ENCODE data around the gene SLC35F4. TPM values are rescaled to one million over a fixed set of nuclear protein-coding genes. Genes with fewer than 3 reads are reported as not detected.
A peak's percentile ranks its signal among the peaks of the same experiment; 100 is the strongest.

SLC35F4 gene
- total RNA-seq (under 1 TPM in 2 of 6 donors, not detected in 4; 0.16 to 0.31 TPM), polyA plus RNA-seq (1 to 10 TPM in 1 of 2 donors, under 1 TPM in 1; 0.42 to 1.9 TPM)

DNA sequence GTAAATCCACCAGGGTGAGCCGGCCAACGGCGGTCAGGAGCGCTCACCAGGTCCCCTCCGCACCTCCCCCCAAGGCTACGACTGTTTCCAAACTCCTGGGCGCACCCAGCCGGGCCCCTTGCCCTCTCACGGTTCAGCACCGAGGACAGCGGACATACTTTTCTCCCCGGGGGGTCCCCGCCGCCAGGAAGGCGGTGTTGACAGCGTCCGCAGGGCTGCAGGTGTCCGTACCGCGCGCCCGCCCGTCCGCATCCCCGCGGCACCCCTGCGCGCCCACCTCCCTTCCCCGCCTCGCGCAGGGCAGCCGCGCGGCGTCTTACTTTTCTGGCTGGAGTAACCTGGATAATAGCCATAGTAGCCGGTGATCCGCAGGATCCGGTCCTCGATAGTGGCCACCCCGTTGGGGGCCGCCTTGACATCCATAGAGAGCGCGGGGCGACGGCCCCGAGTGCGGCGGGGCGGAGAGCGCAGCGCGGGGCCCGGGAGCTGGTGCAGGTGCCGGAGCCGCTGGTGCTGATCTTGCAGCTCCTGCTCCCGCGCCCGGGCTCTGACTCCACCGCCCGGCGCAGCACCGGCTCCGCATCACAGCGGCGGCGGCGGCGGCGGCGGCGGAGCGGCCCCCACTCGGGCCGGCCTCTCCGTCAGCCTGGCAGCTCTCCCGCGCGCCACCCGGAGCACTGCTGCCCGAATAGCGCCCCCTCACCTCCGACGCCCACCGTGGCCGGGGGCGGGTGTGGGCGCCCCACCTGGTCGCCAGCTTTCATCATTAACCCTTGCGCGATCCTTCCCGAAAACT is at the start of gene SLC35F4:
TSS of gene SLC35F4 (minus strand) at position 690 of the 796 bp plus-strand sequence.
- Histone ChIP-seq H3K27ac (no peak within 1 kb of the TSS), H3K9me3 (no peaks in the 10 kb centered on the region), H3K36me3 (no peaks in the 10 kb centered on the region), H3K27me3 (peaks cover 0 to 22% (median 0%) of the 10 kb centered on the region in 4 donors), H3K4me3 (peak within 1 kb of the TSS in 2 of 4 donors; percentile 24 to 41), H3K4me1 (peaks cover 0 to 7% (median 4%) of the 10 kb centered on the region in 3 donors)
- WGBS, 2 donors = 0 to 2% methylated on average over 54 to 91 of the region's 91 CpGs
- FAIRE-seq (no peak), ATAC-seq (peak; percentile 73 to 86 (median 83)), DNase-seq (peak in 5 of 6 donors; percentile 27 to 77 (median 55))
- TF ChIP-seq, protein P1, sequence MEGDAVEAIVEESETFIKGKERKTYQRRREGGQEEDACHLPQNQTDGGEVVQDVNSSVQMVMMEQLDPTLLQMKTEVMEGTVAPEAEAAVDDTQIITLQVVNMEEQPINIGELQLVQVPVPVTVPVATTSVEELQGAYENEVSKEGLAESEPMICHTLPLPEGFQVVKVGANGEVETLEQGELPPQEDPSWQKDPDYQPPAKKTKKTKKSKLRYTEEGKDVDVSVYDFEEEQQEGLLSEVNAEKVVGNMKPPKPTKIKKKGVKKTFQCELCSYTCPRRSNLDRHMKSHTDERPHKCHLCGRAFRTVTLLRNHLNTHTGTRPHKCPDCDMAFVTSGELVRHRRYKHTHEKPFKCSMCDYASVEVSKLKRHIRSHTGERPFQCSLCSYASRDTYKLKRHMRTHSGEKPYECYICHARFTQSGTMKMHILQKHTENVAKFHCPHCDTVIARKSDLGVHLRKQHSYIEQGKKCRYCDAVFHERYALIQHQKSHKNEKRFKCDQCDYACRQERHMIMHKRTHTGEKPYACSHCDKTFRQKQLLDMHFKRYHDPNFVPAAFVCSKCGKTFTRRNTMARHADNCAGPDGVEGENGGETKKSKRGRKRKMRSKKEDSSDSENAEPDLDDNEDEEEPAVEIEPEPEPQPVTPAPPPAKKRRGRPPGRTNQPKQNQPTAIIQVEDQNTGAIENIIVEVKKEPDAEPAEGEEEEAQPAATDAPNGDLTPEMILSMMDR (IDR thresholded peaks at IDR 0.05) = no peak
- intact Hi-C loops (cut with DNase I) = loop anchor here in 1 of 3 donors (10.0 kb wide), 1 partner anchor 381 kb away; no protein-coding TSS in a partner anchor

DNA sequence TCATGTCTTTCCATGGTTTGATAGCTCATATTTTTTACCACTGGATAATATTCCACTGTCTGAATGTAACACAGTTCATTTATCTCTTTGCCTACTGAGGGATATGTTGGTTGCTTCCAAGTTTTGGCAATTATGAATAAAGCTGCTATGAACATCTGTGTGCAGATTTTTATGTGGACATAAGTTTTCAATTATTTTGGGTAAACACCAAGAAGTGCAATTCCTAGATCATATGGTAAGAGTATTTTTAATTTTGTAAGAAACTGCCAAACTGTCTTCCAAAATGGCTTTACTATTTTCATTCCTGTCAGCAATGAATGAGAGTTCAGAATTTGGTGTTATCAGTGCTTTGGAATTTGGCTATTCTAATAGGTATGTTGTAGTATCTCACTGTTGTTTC is 43.7 kb upstream of the SLC35F4 start:
- no peak overlapping the region for H3K4me3 ChIP-seq
- no peak overlapping the region for H3K27ac ChIP-seq
- no peaks in the 10 kb centered on the region for H3K36me3 ChIP-seq
- H3K4me1 ChIP-seq = no peaks in the 10 kb centered on the region
- TF ChIP-seq, protein P1 (IDR thresholded peaks at IDR 0.05) = no peak
- H3K9me3 ChIP-seq = no peaks in the 10 kb centered on the region
- ATAC-seq = no peak
- no peak for DNase-seq
- no peaks in the 10 kb centered on the region for H3K27me3 ChIP-seq
- intact Hi-C loops (cut with DNase I) = no loop called here
- no peak for FAIRE-seq

DNA sequence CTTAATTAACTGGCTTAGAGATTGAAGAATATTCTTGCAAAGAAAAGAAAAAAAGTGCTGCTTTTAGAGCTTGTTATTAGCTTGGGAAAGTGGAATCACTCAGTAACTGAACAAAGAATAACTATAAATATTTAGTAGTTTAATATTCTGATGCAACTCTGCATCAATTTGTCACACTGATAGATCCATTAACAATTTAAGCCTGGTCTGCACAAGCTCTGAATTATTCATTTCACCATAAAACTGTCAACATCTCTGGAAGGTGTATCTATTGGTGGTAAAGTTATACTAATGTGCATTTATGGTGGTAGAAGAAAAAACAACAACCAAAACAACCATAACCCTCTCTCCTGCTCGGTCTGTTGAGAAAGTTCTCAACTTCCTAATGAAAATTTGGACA is 38.1 kb upstream of the SLC35F4 start:
- intact Hi-C loops (cut with DNase I) = no loop called here
- TF ChIP-seq, protein P1 (IDR thresholded peaks at IDR 0.05) = no peak
- no peaks in the 10 kb centered on the region for H3K4me1 ChIP-seq
- ATAC-seq = no peak
- no peaks in the 10 kb centered on the region for H3K27me3 ChIP-seq
- H3K4me3 ChIP-seq = no peak overlapping the region
- H3K27ac ChIP-seq = no peak overlapping the region
- no peaks in the 10 kb centered on the region for H3K9me3 ChIP-seq
- DNase-seq = no peak
- 41 to 58% methylated on average over 1 of the region's 1 CpG for WGBS, 2 donors
- no peaks in the 10 kb centered on the region for H3K36me3 ChIP-seq
- no peak for FAIRE-seq

DNA sequence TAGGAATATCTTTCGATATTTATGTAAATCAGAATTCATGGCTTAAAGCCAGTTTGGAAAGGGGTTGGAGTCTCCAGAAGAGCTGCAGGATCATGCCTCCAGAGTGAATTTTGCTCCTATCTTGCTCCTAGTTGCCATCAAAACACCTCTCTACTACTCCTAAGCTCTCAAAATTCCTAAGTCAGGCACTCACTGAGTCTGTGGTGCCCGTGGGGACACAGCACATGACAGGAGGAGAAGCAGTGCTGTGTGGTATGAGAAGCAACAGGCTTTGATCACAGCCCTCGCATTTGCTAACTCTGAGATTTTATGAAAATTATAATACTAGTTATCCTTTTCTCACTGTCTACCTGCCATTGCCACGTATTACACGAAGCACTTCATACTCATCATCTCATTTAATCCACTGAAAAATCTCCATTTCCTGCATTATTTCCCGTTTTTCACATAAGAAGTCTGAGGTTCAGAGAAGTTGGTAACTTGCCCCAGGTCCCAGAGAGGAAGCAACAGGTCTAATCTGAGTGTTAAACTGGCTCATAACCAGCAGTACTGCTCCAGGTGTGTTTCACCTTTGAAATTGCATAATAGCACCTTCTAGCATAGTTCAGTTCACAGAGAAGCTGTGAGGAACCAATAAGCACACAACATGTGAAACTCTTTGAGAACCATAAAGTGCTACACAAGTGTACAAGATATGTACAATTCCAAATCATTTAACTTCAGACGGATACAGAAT is 33.1 kb upstream of the SLC35F4 start:
- H3K9me3 ChIP-seq = no peaks in the 10 kb centered on the region
- H3K4me3 ChIP-seq = no peak overlapping the region
- H3K27ac ChIP-seq = no peak overlapping the region
- H3K4me1 ChIP-seq = no peaks in the 10 kb centered on the region
- WGBS, 2 donors = 48 to 58% methylated on average over 7 of the region's 7 CpGs
- DNase-seq (no peak), FAIRE-seq (no peak), ATAC-seq (no peak)
- intact Hi-C loops (cut with DNase I) = no loop called here
- TF ChIP-seq, protein P1 (IDR thresholded peaks at IDR 0.05) = no peak
- no peaks in the 10 kb centered on the region for H3K36me3 ChIP-seq
- peaks cover 0 to 4% (median 0%) of the 10 kb centered on the region in 4 donors for H3K27me3 ChIP-seq

All from pancreas (tissue), 10 donors.